CD4-positive, alpha-beta T cell treated with Interleukin-4 for 1 hour (primary cell): ENCODE results near the gene GASK1B.

Experiments used
- DNase-seq, 2 donors: peaks; one replicate each; pipeline ENCODE4 v3.0.0-alpha.2; 2020 to 2022

Gene GASK1B

GRCh38 chr4:158134222-158134621 lies 38.6 kb downstream of the GASK1B start:
- DNase-seq: no peak

DNA sequence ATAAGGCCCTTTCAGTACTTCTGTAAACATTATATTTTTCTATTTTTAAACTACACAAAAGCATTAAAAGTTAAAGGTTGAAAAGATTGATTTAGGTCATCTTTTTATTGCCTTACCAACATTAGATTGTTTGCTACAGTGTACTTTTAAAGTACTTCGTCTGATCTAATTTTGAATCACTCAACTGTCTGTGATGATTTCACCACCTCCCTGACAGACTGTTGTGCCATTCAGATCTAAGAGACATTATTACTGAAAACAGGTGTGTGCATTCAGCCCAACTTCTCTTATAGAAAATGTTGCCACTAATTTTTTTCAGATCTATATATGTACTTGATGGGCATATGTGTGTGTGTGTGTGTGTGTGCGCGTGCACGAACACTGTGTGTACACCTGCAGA lies 39.3 kb downstream of the GASK1B start:
- DNase-seq: no peak

DNA sequence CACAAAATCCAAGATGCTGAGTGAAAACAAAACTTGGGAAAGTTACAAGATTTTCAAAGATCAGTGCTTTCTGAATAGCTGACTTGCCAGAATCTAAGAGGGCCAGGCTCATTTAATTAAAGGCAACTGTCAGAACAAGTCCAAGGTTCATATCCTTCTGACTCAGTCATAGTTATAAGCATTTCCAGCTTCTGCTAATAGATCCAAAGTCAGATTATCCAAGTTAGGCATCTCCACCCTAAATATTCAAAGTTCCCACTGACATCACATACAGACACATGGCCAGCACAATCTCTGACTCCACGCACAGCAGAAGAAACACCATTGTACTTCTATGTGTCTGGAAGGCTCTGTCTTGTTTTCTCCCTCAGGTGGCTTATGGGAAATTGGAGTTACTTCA lies 41.8 kb downstream of the GASK1B start:
- DNase-seq: no peak

DNA sequence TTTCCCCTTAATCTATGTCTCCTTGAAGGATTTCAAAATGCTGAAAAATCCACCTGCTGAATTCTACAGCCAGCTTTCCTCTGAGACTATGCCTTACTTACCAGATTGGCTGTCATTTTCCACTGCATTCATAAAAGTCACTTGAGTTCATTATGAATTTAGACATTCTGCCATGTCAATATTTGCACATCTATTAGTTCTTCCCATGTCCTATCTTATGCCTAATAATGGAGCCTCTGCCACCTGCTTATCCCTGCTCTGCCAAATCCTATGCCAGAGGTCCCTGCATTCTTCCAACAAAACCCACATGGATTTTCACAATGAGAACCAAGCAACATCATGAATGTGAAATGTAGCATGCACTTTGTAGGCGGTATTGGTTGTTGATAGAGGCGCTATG lies 42.6 kb downstream of the GASK1B start:
- DNase-seq: no peak

DNA sequence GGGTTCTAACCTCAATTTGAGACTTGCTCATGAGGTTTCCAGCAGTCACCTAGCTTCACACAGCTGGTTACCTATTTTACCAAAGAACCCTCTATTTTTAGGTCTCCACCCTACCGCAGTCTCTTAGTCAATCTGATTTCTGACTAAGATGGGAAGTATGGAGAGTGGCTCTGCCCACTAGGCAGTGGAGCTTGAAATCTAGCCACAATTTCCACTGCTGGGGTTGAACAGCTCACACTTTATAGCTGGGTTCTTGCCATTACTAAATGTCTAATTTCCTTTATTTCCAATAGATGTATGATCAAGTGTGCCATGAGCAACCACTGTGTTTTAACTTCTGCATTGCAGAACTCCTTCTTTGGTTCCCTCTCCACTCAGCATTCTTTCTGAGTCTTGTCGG lies 43.1 kb downstream of the GASK1B start:
- DNase-seq: no peak

DNA sequence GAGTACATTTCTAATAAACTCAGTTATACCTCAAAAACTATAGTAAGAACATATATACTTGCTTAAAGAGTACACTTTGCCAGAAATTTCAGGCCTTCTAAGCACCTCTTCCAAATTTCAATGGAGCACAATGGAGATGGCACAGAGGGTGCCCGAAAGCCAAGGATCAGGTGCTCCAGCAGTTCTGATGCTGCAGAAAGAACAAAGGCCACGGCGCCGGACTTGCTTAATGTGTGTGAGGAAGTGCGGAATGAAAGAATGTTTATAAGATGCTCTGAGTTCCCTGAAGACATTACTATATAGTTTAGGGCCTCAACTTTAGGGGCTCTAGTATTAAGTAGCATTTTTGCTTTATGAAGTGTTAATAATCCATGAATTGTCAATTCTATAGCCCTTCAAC lies 44.3 kb downstream of the GASK1B start:
- no peak for DNase-seq

DNA sequence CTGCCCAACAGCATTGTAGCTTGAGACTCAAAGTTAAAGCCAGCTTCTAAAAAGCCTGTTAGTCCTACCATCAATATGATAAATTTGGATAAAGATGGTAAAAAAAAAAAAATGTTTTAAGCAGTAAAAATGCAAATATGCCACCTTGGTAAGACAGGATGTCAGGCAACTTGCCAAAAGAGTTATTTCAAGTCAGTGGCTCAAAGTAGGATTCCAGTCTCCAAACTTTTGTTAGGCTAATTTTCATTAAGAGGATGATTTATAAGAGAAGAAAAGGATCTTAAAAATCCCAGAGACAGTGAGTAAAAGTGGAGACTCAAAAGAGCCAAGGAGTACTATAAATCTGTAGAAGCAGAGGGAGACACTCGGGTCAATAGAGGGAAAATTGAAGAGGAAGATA lies 47.5 kb downstream of the GASK1B start:
- DNase-seq: no peak
